ENCODE results near the gene CHRNB2.

DNA sequence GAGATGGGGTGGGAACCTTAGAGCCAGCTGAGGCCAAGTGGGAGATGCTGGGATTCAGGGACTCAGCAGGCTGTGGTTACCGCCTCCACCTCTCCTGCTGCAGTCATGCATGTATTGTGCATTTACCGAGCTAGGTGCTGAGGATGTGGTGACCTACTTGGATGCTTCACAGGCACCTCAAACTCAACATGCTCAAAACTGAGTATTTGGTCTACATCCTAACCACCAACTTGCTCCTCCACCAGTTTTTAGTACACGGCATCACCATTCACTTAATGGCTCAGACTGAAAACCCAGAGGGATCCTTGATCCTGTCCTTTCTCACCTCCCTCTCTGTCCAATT lies 5.6 kb downstream of the CHRNB2 start:
- TF ChIP-seq, protein P1, sequence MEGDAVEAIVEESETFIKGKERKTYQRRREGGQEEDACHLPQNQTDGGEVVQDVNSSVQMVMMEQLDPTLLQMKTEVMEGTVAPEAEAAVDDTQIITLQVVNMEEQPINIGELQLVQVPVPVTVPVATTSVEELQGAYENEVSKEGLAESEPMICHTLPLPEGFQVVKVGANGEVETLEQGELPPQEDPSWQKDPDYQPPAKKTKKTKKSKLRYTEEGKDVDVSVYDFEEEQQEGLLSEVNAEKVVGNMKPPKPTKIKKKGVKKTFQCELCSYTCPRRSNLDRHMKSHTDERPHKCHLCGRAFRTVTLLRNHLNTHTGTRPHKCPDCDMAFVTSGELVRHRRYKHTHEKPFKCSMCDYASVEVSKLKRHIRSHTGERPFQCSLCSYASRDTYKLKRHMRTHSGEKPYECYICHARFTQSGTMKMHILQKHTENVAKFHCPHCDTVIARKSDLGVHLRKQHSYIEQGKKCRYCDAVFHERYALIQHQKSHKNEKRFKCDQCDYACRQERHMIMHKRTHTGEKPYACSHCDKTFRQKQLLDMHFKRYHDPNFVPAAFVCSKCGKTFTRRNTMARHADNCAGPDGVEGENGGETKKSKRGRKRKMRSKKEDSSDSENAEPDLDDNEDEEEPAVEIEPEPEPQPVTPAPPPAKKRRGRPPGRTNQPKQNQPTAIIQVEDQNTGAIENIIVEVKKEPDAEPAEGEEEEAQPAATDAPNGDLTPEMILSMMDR (IDR thresholded peaks at IDR 0.05) = no peak
- TF ChIP-seq EZH2 (IDR thresholded peaks at IDR 0.05; ENCODE audit: borderline replicate concordance, insufficient read depth, low read depth, low read length, poor library complexity, severe bottlenecking) = no peak

Data from B cell (primary cell).